Measurements from ENCODE around the gene KIAA1958. TPM values are rescaled to one million over a fixed set of nuclear protein-coding genes. Genes with fewer than 3 reads are reported as not detected.

Gene KIAA1958
- total and polyA plus RNA-seq, 2 experiments from 2014 or later: 9.4 to 41.7 TPM

GRCh38 chr9:112601636-112602035 is 115.0 kb downstream of the KIAA1958 start:
- ATAC-seq: no peak
- no peaks in the 10 kb centered on the region for H3K9me3 Mint-ChIP-seq
- no peak overlapping the region for H3K27ac Mint-ChIP-seq
- no peak overlapping the region for H3K4me3 Mint-ChIP-seq
- H3K4me3 ChIP-seq: no peak overlapping the region
- H3K9me2 ChIP-seq (ENCODE audit: insufficient read depth): no peaks in the 10 kb centered on the region
- TF ChIP-seq POLR2AphosphoS5 (IDR thresholded peaks at IDR 0.05; ENCODE audit: low read depth) (no peak), ETS1 (IDR thresholded peaks at IDR 0.05) (no peak), JUNB (IDR thresholded peaks at IDR 0.05; ENCODE audit: unreplicated experiment) (no peak)
- H3K4me1 Mint-ChIP-seq: peaks cover 21% of the 10 kb centered on the region
- DNase-seq (ENCODE audit: low spot score): no peak
- 0 out of 2 replicates have a peak, but pooled peaks cover 3% of the 10 kb centered on the region for H3K4me1 ChIP-seq (ENCODE audit: insufficient read depth)
- H3K27me3 ChIP-seq (ENCODE audit: insufficient read depth): no peaks in the 10 kb centered on the region
- H3K4me2 ChIP-seq: no peak overlapping the region
- no peaks in the 10 kb centered on the region for H3F3A ChIP-seq (replicated peaks; ENCODE audit: low read depth)
- H3K27me3 Mint-ChIP-seq (ENCODE audit: insufficient read depth, low read depth, poor library complexity): no peaks in the 10 kb centered on the region
- no peak overlapping the region for H3K27ac ChIP-seq (ENCODE audit: low read depth)
- no peaks in the 10 kb centered on the region for H3K36me3 Mint-ChIP-seq (ENCODE audit: low read depth)
- H2AFZ ChIP-seq: no peak overlapping the region
- no peaks in the 10 kb centered on the region for H3K36me3 ChIP-seq (ENCODE audit: insufficient read depth)
- H3K79me2 ChIP-seq (replicated peaks; ENCODE audit: insufficient read depth): peaks cover 75% of the 10 kb centered on the region
- peaks cover 4% of the 10 kb centered on the region; the same call in 1 of the 2 replicates for H4K20me1 ChIP-seq (replicated peaks; ENCODE audit: insufficient read depth)

- Histone ChIP-seq H2AFZ (no peak overlapping the region), H3F3A (replicated peaks; ENCODE audit: low read depth) (no peaks in the 10 kb centered on the region), H3K36me3 (ENCODE audit: insufficient read depth) (no peaks in the 10 kb centered on the region), H3K9me2 (ENCODE audit: insufficient read depth) (no peaks in the 10 kb centered on the region), H3K4me1 (ENCODE audit: insufficient read depth) (no peaks in the 10 kb centered on the region), H3K4me3 (no peak overlapping the region), H4K20me1 (replicated peaks; ENCODE audit: insufficient read depth) (peaks cover 4% of the 10 kb centered on the region; the same call in 1 of the 2 replicates), H3K27me3 (ENCODE audit: insufficient read depth) (no peaks in the 10 kb centered on the region), H3K4me2 (no peak overlapping the region), H3K79me2 (replicated peaks; ENCODE audit: insufficient read depth) (peaks cover 45% of the 10 kb centered on the region), H3K27ac (ENCODE audit: low read depth) (no peak overlapping the region)
- TF ChIP-seq CREB1 (CRISPR knock-in tag; IDR thresholded peaks at IDR 0.05; ENCODE audit: low read depth) (no peak), NANOG (IDR thresholded peaks at IDR 0.05; ENCODE audit: borderline replicate concordance) (no peak), EZH2phosphoT487 (IDR thresholded peaks at IDR 0.05; ENCODE audit: unreplicated experiment) (no peak), ZNF114 (CRISPR knock-in tag; IDR thresholded peaks at IDR 0.05) (no peak), ETS1 (IDR thresholded peaks at IDR 0.05) (no peak), POLR2AphosphoS5 (IDR thresholded peaks at IDR 0.05; ENCODE audit: low read depth) (no peak), JUNB (IDR thresholded peaks at IDR 0.05; ENCODE audit: unreplicated experiment) (no peak), ZNF462 (CRISPR knock-in tag; IDR thresholded peaks at IDR 0.05) (no peak), CTCF (conservative IDR thresholded peaks at IDR 0.05; ENCODE audit: low read depth in 2 of 2) (no peak), STAT1 (IDR thresholded peaks at IDR 0.05; ENCODE audit: unreplicated experiment) (no peak)
- Mint-ChIP-seq H3K4me1 (peaks cover 13% of the 10 kb centered on the region), H3K9me3 (no peaks in the 10 kb centered on the region), H3K4me3 (no peak overlapping the region), H3K36me3 (ENCODE audit: low read depth) (no peaks in the 10 kb centered on the region), H3K27me3 (ENCODE audit: insufficient read depth, low read depth, poor library complexity) (peaks cover 2% of the 10 kb centered on the region), H3K27ac (no peak overlapping the region)
- DNase-seq (ENCODE audit: low spot score) (no peak), ATAC-seq (no peak)
Observed at GRCh38 chr9:112604790-112605189, 118.2 kb downstream of the KIAA1958 start.
